Trophoblast cell (in vitro differentiated cells and primary cell): ENCODE results near the gene TAF4B.

Source experiments
- DNase-seq, 2 donors: peaks; one replicate each; pipeline ENCODE4 v3.0.0-alpha.2; 2016
- H2AFZ ChIP-seq: 2 replicates; pipeline ENCODE4 v1.6.1; 2013; ENCODE audit warnings: low read length, moderate library complexity, mild to moderate bottlenecking; ENCODE audit not compliant: insufficient read depth, poor library complexity
- H2AK5ac ChIP-seq: 2 replicates; pipeline ENCODE4 v1.6.1; 2013; ENCODE audit warnings: mild to moderate bottlenecking, low read length
- H2BK120ac ChIP-seq: 2 replicates; pipeline ENCODE4 v1.6.1; 2013; ENCODE audit warnings: low read length, mild to moderate bottlenecking, moderate library complexity; ENCODE audit not compliant: insufficient read depth, poor library complexity
- H2BK12ac ChIP-seq: 2 replicates; pipeline ENCODE4 v1.6.1; 2013; ENCODE audit warnings: mild to moderate bottlenecking, low read length, moderate library complexity
- H2BK5ac ChIP-seq: 2 replicates; pipeline ENCODE4 v1.6.1; 2013; ENCODE audit warnings: low read length, low read depth, moderate library complexity, mild to moderate bottlenecking; ENCODE audit not compliant: poor library complexity
- H3K14ac ChIP-seq: 2 replicates; pipeline ENCODE4 v1.6.1; 2013; ENCODE audit warnings: mild to moderate bottlenecking, low read length
- H3K18ac ChIP-seq: 2 replicates; pipeline ENCODE4 v1.6.1; 2013; ENCODE audit warnings: mild to moderate bottlenecking, low read length
- H3K23ac ChIP-seq: 2 replicates; pipeline ENCODE4 v1.6.1; 2013; ENCODE audit warnings: low read length
- H3K27ac ChIP-seq: 2 replicates; pipeline ENCODE4 v1.5.1; 2013; ENCODE audit warnings: low read depth, mild to moderate bottlenecking, inconsistent platforms, low read length, moderate library complexity
- H3K27me3 ChIP-seq: 2 replicates; pipeline ENCODE4 v1.6.1; 2013; ENCODE audit warnings: inconsistent platforms, mild to moderate bottlenecking, low read length, moderate library complexity; ENCODE audit not compliant: insufficient read depth
- H3K36me3 ChIP-seq, 2 experiments: 1 replicate in 1 of 2; 2 replicates in 1 of 2; pipeline ENCODE4 v1.6.1; 2013; ENCODE audit warnings: low read length in 2 of 2, mild to moderate bottlenecking in 2 of 2, moderate library complexity in 1 of 2; ENCODE audit not compliant: insufficient read depth in 2 of 2, control insufficient read depth in 1 of 2
- H3K4ac ChIP-seq: 2 replicates; pipeline ENCODE4 v1.6.1; 2013; ENCODE audit warnings: low read depth, mild to moderate bottlenecking, low read length, moderate library complexity
- H3K4me1 ChIP-seq, 2 experiments: 1 replicate in 1 of 2; 2 replicates in 1 of 2; pipeline ENCODE4 v1.6.1; 2013; ENCODE audit warnings: low read length in 2 of 2, mild to moderate bottlenecking in 2 of 2, moderate library complexity in 1 of 2; ENCODE audit not compliant: insufficient read depth in 2 of 2, control insufficient read depth in 1 of 2
- H3K4me2 ChIP-seq: 2 replicates; pipeline ENCODE4 v1.6.1; 2013; ENCODE audit warnings: inconsistent platforms, mild to moderate bottlenecking, low read length, moderate library complexity
- H3K4me3 ChIP-seq: 2 replicates; pipeline ENCODE4 v1.5.1; 2013; ENCODE audit warnings: mild to moderate bottlenecking, low read depth, low read length, inconsistent platforms
- H3K79me1 ChIP-seq: one replicate; pipeline ENCODE4 v1.6.1; 2013; ENCODE audit warnings: low read length
- H3K79me2 ChIP-seq: 2 replicates; pipeline ENCODE4 v1.6.1; 2013; ENCODE audit warnings: low read length, mild to moderate bottlenecking; ENCODE audit not compliant: control insufficient read depth, insufficient read depth, poor library complexity
- H3K9ac ChIP-seq: 2 replicates; pipeline ENCODE4 v1.6.1; 2013; ENCODE audit warnings: mild to moderate bottlenecking, low read length
- H3K9me3 ChIP-seq: 2 replicates; pipeline ENCODE4 v1.6.1; 2013; ENCODE audit warnings: low read depth, mild to moderate bottlenecking, control low read depth, inconsistent platforms, low read length; ENCODE audit not compliant: insufficient read depth
- H4K12ac ChIP-seq: 2 replicates; pipeline ENCODE4 v1.6.1; 2013; ENCODE audit warnings: low read depth, mild to moderate bottlenecking, low read length, moderate library complexity
- H4K8ac ChIP-seq: 2 replicates; pipeline ENCODE4 v1.6.1; 2013; ENCODE audit warnings: low read depth, mild to moderate bottlenecking, low read length, moderate library complexity
- H4K91ac ChIP-seq: one replicate; pipeline ENCODE4 v1.6.1; 2013; ENCODE audit warnings: low read depth, mild to moderate bottlenecking, low read length, moderate library complexity
- WGBS: extraction: QIAGEN DNeasy Blood & Tissue Kit; methylation state at CpG from one replicate; pipeline ENCODE4 v1.1.7; 2013; ENCODE audit warnings: missing lambda C conversion rate; ENCODE audit not compliant: insufficient read length, insufficient coverage; ENCODE audit errors: extremely low coverage; 5-methylcytosine and 5-hydroxymethylcytosine counted together

Gene TAF4B

DNA sequence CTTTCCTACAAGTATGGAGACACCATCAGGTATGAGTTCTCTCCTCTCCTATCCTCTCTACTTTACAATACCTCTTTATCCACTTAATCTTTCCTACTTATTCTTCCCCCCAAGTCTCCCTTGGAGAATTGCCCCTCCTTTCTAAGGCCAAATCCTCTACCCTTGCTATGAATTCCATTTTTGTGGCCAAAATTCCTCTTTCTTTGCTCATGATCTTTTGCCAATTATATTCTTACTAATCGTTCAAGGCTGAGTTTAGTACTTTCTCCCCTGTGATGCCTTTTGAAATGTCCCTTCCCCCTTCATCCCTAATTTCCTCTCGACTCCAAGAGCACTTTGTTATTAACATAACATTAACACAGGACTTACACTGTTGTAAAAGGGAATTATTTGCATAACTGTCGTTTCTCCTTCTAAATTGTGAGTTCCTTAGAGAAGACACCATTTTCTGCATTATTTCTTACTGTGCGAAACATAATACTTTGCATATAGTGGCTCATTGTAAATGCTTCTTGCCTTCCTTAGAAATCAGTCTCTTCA is 188.7 kb downstream of the TAF4B start:
- Histone ChIP-seq H2AFZ (no peak overlapping the region), H4K91ac (no peak overlapping the region), H3K4me3 (no peak overlapping the region), H3K4me2 (no peak overlapping the region), H4K12ac (no peak overlapping the region), H3K27ac (no peak overlapping the region), H3K79me2 (no peaks in the 10 kb centered on the region), H4K8ac (no peak overlapping the region), H3K9ac (no peak overlapping the region), H2BK5ac (no peak overlapping the region), H3K23ac (no peak overlapping the region), H3K14ac (no peak overlapping the region), H3K36me3 (no peaks in the 10 kb centered on the region), H3K4ac (no peak overlapping the region), H2BK120ac (no peak overlapping the region), H3K4me1 (no peaks in the 10 kb centered on the region), H3K79me1 (no peaks in the 10 kb centered on the region), H3K27me3 (no peaks in the 10 kb centered on the region), H3K9me3 (no peaks in the 10 kb centered on the region), H2AK5ac (no peak overlapping the region), H2BK12ac (no peak overlapping the region), H3K18ac (no peak overlapping the region)
- no peak for DNase-seq
- WGBS: no CpG with 5 or more reads among the region's 4 CpGs

DNA sequence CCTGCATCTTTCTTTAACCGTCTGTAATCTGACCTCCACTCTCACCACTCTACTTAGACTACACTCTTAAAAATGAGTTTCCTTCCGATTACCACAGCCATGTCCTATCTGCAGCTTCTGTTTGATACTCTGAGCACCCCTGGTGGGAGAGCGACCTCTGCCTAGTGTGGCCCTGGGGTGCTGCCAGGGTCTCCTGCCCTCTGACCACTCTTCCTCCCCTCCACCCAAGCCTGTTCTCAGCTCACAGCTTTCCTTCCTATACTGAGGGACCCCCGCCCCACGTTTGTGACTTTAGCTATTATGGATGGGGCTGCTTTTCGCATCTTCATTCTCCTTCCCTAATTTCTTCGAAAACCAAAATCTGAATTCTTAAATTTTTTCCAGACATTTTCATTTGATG is 189.4 kb downstream of the TAF4B start:
- Histone ChIP-seq H4K8ac (no peak overlapping the region), H3K4ac (no peak overlapping the region), H2BK5ac (no peak overlapping the region), H3K4me3 (no peak overlapping the region), H3K18ac (no peak overlapping the region), H2BK12ac (no peak overlapping the region), H3K9ac (no peak overlapping the region), H2AK5ac (no peak overlapping the region), H3K4me1 (no peaks in the 10 kb centered on the region), H3K14ac (no peak overlapping the region), H3K23ac (no peak overlapping the region), H3K9me3 (no peaks in the 10 kb centered on the region), H3K4me2 (no peak overlapping the region), H3K36me3 (no peaks in the 10 kb centered on the region), H4K91ac (no peak overlapping the region), H3K27ac (no peak overlapping the region), H3K27me3 (no peaks in the 10 kb centered on the region), H3K79me2 (no peaks in the 10 kb centered on the region), H4K12ac (no peak overlapping the region), H3K79me1 (no peaks in the 10 kb centered on the region), H2AFZ (no peak overlapping the region), H2BK120ac (no peak overlapping the region)
- no peak for DNase-seq
- 100% methylated on average over 1 of the region's 7 CpGs for WGBS

GRCh38 chr18:26416652-26417150 is 190.5 kb downstream of the TAF4B start:
- Histone ChIP-seq H4K12ac (no peak overlapping the region), H3K4me3 (no peak overlapping the region), H4K91ac (no peak overlapping the region), H3K23ac (no peak overlapping the region), H3K4ac (no peak overlapping the region), H3K27ac (no peak overlapping the region), H3K27me3 (no peaks in the 10 kb centered on the region), H2AK5ac (no peak overlapping the region), H3K9me3 (no peaks in the 10 kb centered on the region), H3K36me3 (no peaks in the 10 kb centered on the region), H2AFZ (no peak overlapping the region), H3K4me1 (no peaks in the 10 kb centered on the region), H2BK5ac (no peak overlapping the region), H3K18ac (no peak overlapping the region), H2BK12ac (no peak overlapping the region), H3K79me1 (no peaks in the 10 kb centered on the region), H2BK120ac (no peak overlapping the region), H3K9ac (no peak overlapping the region), H3K14ac (no peak overlapping the region), H3K4me2 (no peak overlapping the region), H3K79me2 (no peaks in the 10 kb centered on the region), H4K8ac (no peak overlapping the region)
- WGBS: no CpG with 5 or more reads among the region's 8 CpGs
- DNase-seq: no peak

GRCh38 chr18:26417190-26417589 is 190.9 kb downstream of the TAF4B start:
- Histone ChIP-seq H3K4me3 (no peak overlapping the region), H2BK12ac (no peak overlapping the region), H3K79me1 (no peaks in the 10 kb centered on the region), H2BK120ac (no peak overlapping the region), H3K14ac (no peak overlapping the region), H3K9me3 (no peaks in the 10 kb centered on the region), H3K4me2 (no peak overlapping the region), H3K4me1 (no peaks in the 10 kb centered on the region), H2AK5ac (no peak overlapping the region), H3K9ac (no peak overlapping the region), H3K27ac (no peak overlapping the region), H4K91ac (no peak overlapping the region), H4K8ac (no peak overlapping the region), H3K23ac (no peak overlapping the region), H3K18ac (no peak overlapping the region), H3K79me2 (no peaks in the 10 kb centered on the region), H3K36me3 (no peaks in the 10 kb centered on the region), H2BK5ac (no peak overlapping the region), H4K12ac (no peak overlapping the region), H3K4ac (no peak overlapping the region), H3K27me3 (no peaks in the 10 kb centered on the region), H2AFZ (no peak overlapping the region)
- no CpG with 5 or more reads among the region's 12 CpGs for WGBS
- DNase-seq: no peak
